NCI-H1048 (cell line): Measurements from ENCODE around the gene STAT5B.
"Not testable (repeated sequence)": the region's sequence is repeated elsewhere in the genome, so short reads cannot be mapped to it uniquely, and the experiment has no call there.

Experiments used
- DNase-seq: peaks from one replicate; lab custom pipeline; 2025; lab: John Stamatoyannopoulos, UW

Gene STAT5B

GRCh38 chr17:42193969-42194899 is 82.0 kb downstream of the STAT5B start, which contains the start of gene GHDC:
Gene GHDC (minus strand): TSS chr17:42194494. CDS start chr17:42193581, 913 bp downstream.
- DNase-seq, result peak; percentile 65

GRCh38 chr17:42193216-42193968 is 82.8 kb downstream of the STAT5B start:
- no peak for DNase-seq

GRCh38 chr17:42192189-42193126 is 83.7 kb downstream of the STAT5B start:
- no peak for DNase-seq

GRCh38 chr17:42191275-42191608 is 84.9 kb downstream of the STAT5B start:
- no peak for DNase-seq

GRCh38 chr17:42190491-42191274 is 85.5 kb downstream of the STAT5B start:
- DNase-seq, result no peak

- no peak for DNase-seq
These were observed 86.6 kb downstream of the STAT5B start for GRCh38 chr17:42189651-42189965.

GRCh38 chr17:42188749-42189650 is 87.2 kb downstream of the STAT5B start:
- DNase-seq, result no peak

- no peak for DNase-seq
These were observed 88.4 kb downstream of the STAT5B start for GRCh38 chr17:42187833-42188232.

GRCh38 chr17:42186191-42186590 is 90.0 kb downstream of the STAT5B start:
- DNase-seq, result not testable (repeated sequence)

- no peak for DNase-seq
These were observed 90.6 kb downstream of the STAT5B start for GRCh38 chr17:42185621-42185930.

- no peak for DNase-seq
These were observed 91.2 kb downstream of the STAT5B start, which contains the start of gene HCRT for GRCh38 chr17:42184713-42185620. Gene HCRT (minus strand): TSS chr17:42185452. CDS start chr17:42185365, 87 bp downstream.

GRCh38 chr17:42183741-42184711 is 92.2 kb downstream of the STAT5B start:
- peak; percentile 19 for DNase-seq

- DNase-seq, result no peak
These were observed 93.1 kb downstream of the STAT5B start for GRCh38 chr17:42182927-42183734.

GRCh38 chr17:42181851-42182207 is 94.4 kb downstream of the STAT5B start:
- no peak for DNase-seq

GRCh38 chr17:42180922-42181850 is 95.0 kb downstream of the STAT5B start, which contains the start of gene KCNH4:
Gene KCNH4 (minus strand): TSS chr17:42181142. CDS start chr17:42180945, 197 bp downstream.
- peak; percentile 19 for DNase-seq

- no peak for DNase-seq
These were observed 95.7 kb downstream of the STAT5B start for GRCh38 chr17:42180411-42180921.
